Heart right ventricle (tissue), 16 donors: Measurements from ENCODE around the gene ADAMTS17. TPM values are rescaled to one million over a fixed set of nuclear protein-coding genes. Genes with fewer than 3 reads are reported as not detected.
A peak's percentile ranks its signal among the peaks of the same experiment; 100 is the strongest.

ENCODE experiments used
- ATAC-seq, 8 donors: fragments of 200-7000 bp; cut with Tn5 transposase; one replicate each; pipeline ENCODE4 v1.9.1; 2020; ENCODE audit warnings: mild to moderate bottlenecking in 8 of 8, moderate library complexity in 8 of 8, moderate number of reproducible peaks in 1 of 8
- DNase-seq, 2 donors: peaks; one replicate each; pipeline ENCODE4 v3.0.0-alpha.2; 2020
- H3K27ac ChIP-seq, 10 donors: fragments of 200-600 bp; sonication (generic) in 2 of 10; one replicate each; pipeline versions ENCODE4 v1.5.0 to v1.8.0; 2020 to 2022; ENCODE audit warnings: mild to moderate bottlenecking in 3 of 10
- H3K27me3 ChIP-seq, 7 donors: fragments of 200-600 bp; one replicate each; pipeline ENCODE4 v1.8.0; 2021 to 2022; ENCODE audit warnings: mild to moderate bottlenecking in 2 of 7
- H3K36me3 ChIP-seq, 9 donors: fragments of 200-600 bp; sonication (generic) in 1 of 9; one replicate each; pipeline versions ENCODE4 v1.5.0 to v1.8.0; 2020 to 2022; ENCODE audit warnings: mild to moderate bottlenecking in 2 of 9
- H3K4me1 ChIP-seq, 9 donors: fragments of 200-600 bp; sonication (generic) in 1 of 9; one replicate each; pipeline versions ENCODE4 v1.5.0 to v1.8.0; 2020 to 2022; ENCODE audit warnings: mild to moderate bottlenecking in 4 of 9
- H3K4me3 ChIP-seq, 10 donors: fragments of 200-600 bp; sonication (generic) in 2 of 10; one replicate each; pipeline versions ENCODE4 v1.5.0 to v1.8.0; 2020 to 2022; ENCODE audit warnings: mild to moderate bottlenecking in 7 of 10, moderate library complexity in 2 of 10
- H3K9me3 ChIP-seq, 11 donors: fragments of 200-600 bp in 10 of 11; sonication (generic) in 2 of 11; one replicate each; pipeline versions ENCODE4 v1.5.0 to v1.8.0; 2013 to 2022; ENCODE audit warnings: mild to moderate bottlenecking in 2 of 11, control low read depth in 1 of 11, moderate library complexity in 1 of 11
- WGBS, 2 donors: extraction: QIAGEN DNeasy Blood & Tissue Kit; methylation state at CpG; one replicate each; pipeline ENCODE4 v1.1.7; 2013; ENCODE audit warnings: inconsistent platforms in 1 of 2; 5-methylcytosine and 5-hydroxymethylcytosine counted together
- intact Hi-C, 10 donors: fragments of 100-400 bp; cut with DNase I; formaldehyde crosslinking; loops; one replicate each; pipeline versions ENCODE4 v1.11.1 to v1.14.2; 2022
- polyA plus RNA-seq, 2 donors: library from polyadenylated mRNA; stranded (reverse); fragments of 200-250 nt; gene quantifications; one replicate each; pipeline ENCODE4 v1.2.3, GENCODE V29; 2013
- total RNA-seq, 10 donors: library from RNA; stranded (reverse); fragmentation: NEBNext Ultra II Directional in 3 of 10; extraction: Animal tissue kit (Norgen Biotek cat#: 25700) in 3 of 10; gene quantifications; one replicate each; pipeline versions ENCODE4 v1.2.1 to v1.2.4, GENCODE V29; 2021 to 2023
- TF ChIP-seq, protein P1 (sequence below), 9 donors: fragments of 200-600 bp; sonication (generic) in 2 of 9; IDR thresholded peaks; one replicate each; pipeline versions ENCODE4 v1.5.0 to v1.8.0; 2021 to 2022; ENCODE audit warnings: antibody characterized with exemption in 9 of 9, mild to moderate bottlenecking in 5 of 9, moderate library complexity in 1 of 9
- donor health status: Arrhythmogenic right ventricular cardiomyopathy.
- donor health status: ischemic (EF 13 %, LVEDD 7.1; RV severe dilation, severe dysfunction).
- donor health status: healthy with polysubstance abuse.
- donor health status: DM: no; HTN: yes; CAD: no.
- donor health status: DM: no; HTN: no; CAD: no.
- donor health status: ischemic (EF 25% LVEDD 6.9; RV normal size, moderate dysfunction).
- donor health status: ischemic (EF 25% LVEDD 5.7; RV mildly dilated, moderate dysfunction).
- donor health status: healthy.
- donor health status: DM: yes; HTN: yes; CAD: no.
- donor health status: Ischemic cardiomyopathy.
- donor health status: ischemic (EF 35%, LVEDD 5.7; RV mildly dilated, moderate dysfunction).
- donor health status: nonischemic (EF 11% LVEDD 7.7; RV severe dilation, severe dysfunction).
- donor health status: DM: yes; HTN: yes; CAD: no.
- donor health status: PGD.
- donor health status: ischemic (EF 29% LVEDD 5.4; RV normal size, mild dysfunction).
- donor health status: nonischemic (EF 23%, LVEDD 6.1; RV moderate dilation, normal function).

The ADAMTS17 gene
- total and polyA plus RNA-seq, 12 donors = 0.47 to 5.0 (median 1.2) TPM

- intact Hi-C loops = loop anchor here in 3 of 10 donors (10.0 kb wide), 2 partner anchors 190 to 220 kb away; no protein-coding TSS in a partner anchor
- Histone ChIP-seq H3K4me1 (no peaks in the 10 kb centered on the region), H3K36me3 (no peaks in the 10 kb centered on the region), H3K4me3 (no peak overlapping the region), H3K27me3 (no peaks in the 10 kb centered on the region), H3K9me3 (peaks cover 0 to 4% (median 0%) of the 10 kb centered on the region in 11 donors), H3K27ac (no peak overlapping the region)
- WGBS, 2 donors = 80 to 84% methylated on average over 8 of the region's 8 CpGs
- DNase-seq = no peak
- no peak for ATAC-seq
- TF ChIP-seq, protein P1, sequence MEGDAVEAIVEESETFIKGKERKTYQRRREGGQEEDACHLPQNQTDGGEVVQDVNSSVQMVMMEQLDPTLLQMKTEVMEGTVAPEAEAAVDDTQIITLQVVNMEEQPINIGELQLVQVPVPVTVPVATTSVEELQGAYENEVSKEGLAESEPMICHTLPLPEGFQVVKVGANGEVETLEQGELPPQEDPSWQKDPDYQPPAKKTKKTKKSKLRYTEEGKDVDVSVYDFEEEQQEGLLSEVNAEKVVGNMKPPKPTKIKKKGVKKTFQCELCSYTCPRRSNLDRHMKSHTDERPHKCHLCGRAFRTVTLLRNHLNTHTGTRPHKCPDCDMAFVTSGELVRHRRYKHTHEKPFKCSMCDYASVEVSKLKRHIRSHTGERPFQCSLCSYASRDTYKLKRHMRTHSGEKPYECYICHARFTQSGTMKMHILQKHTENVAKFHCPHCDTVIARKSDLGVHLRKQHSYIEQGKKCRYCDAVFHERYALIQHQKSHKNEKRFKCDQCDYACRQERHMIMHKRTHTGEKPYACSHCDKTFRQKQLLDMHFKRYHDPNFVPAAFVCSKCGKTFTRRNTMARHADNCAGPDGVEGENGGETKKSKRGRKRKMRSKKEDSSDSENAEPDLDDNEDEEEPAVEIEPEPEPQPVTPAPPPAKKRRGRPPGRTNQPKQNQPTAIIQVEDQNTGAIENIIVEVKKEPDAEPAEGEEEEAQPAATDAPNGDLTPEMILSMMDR (IDR thresholded peaks at IDR 0.05) = no peak
Observed at GRCh38 chr15:100154338-100154737, 187.4 kb downstream of the ADAMTS17 start.

DNA sequence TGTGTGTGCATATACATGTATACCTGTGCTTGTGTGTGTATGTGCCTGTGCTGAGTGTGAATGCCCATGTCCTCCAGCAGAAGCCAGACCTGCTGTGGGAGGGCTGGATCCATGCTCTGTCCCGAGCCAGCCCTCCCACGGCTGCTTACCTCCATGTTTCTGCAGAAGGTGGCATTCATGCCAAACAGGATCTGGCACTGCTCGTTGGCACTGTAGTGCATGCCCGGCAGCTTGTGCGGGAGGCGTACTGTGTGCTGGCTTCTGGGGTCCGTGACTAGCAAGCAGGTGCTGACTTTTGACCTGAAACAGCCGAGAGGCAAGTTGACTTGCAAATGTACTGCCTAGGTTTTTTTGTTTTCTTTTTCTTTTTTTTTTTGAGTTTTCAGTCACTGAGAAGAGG is 189.3 kb downstream of the ADAMTS17 start:
- H3K27me3 ChIP-seq = no peaks in the 10 kb centered on the region
- intact Hi-C loops = loop anchor here in 3 of 10 donors (10.0 kb wide), 2 partner anchors 188 to 218 kb away; no protein-coding TSS in a partner anchor

DNA sequence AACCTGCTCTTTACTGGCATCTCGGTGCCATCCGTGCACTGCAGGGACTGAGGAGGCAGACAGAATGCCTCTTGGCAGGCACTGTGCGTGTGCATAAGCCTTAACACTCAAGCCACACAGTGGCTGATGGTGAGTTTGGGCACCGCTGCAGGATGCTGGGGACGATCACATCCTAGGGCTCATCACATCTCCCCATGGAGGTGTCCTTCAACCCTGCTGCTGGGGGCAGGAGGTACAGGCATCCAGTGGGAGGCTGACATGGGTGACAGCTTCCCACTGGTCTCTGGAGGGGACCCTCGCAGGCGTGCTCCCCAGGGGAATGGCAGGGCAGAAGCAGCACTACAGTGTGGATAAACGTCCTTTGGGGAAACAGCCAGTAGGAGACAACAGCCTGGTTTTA is 190.9 kb downstream of the ADAMTS17 start:
- no peaks in the 10 kb centered on the region for H3K4me1 ChIP-seq
- ATAC-seq (peak in 2 of 8 donors; percentile 22 to 38), DNase-seq (no peak)
- no peak overlapping the region for H3K4me3 ChIP-seq
- H3K36me3 ChIP-seq = no peaks in the 10 kb centered on the region
- H3K9me3 ChIP-seq = peaks cover 0 to 34% (median 18%) of the 10 kb centered on the region in 11 donors
- H3K27ac ChIP-seq = no peak overlapping the region
- TF ChIP-seq, protein P1 (IDR thresholded peaks at IDR 0.05) = no peak
- intact Hi-C loops = loop anchor here in 3 of 10 donors (10.0 kb wide), 2 partner anchors 186 to 216 kb away; no protein-coding TSS in a partner anchor
- 84 to 91% methylated on average over 8 of the region's 8 CpGs for WGBS, 2 donors
- no peaks in the 10 kb centered on the region for H3K27me3 ChIP-seq

More for the DNA sequence above, 189.3 kb downstream of the ADAMTS17 start:
- TF ChIP-seq, protein P1 (IDR thresholded peaks at IDR 0.05) = no peak
- H3K4me3 ChIP-seq = no peak overlapping the region
- DNase-seq (no peak), ATAC-seq (peak in 3 of 8 donors; percentile 45 to 74 (median 66))
- peaks cover 0 to 23% (median 16%) of the 10 kb centered on the region in 11 donors for H3K9me3 ChIP-seq
- WGBS, 2 donors = 64 to 71% methylated on average over 8 of the region's 8 CpGs
- no peaks in the 10 kb centered on the region for H3K36me3 ChIP-seq
- no peaks in the 10 kb centered on the region for H3K4me1 ChIP-seq
- H3K27ac ChIP-seq = no peak overlapping the region

DNA sequence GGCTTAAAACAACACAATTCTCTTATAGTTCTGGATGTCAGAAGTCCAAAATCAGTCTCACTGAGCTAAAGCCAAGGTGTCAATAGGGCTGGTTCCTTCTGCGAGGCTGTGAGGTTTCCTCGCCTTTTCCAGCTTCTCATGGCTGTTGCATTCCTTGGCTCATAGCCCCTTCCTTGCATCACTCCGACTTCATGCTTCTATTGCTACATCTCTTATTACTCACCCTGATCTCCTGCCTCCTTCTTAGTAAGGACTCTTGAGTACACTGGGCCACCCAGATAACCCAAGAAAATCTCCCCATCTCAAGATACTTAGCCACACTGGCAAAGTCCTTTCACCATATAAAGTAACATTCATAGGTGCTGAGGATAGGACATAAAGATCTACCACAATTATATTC is 193.9 kb downstream of the ADAMTS17 start:
- Histone ChIP-seq H3K27me3 (no peaks in the 10 kb centered on the region), H3K27ac (no peak overlapping the region), H3K9me3 (peaks cover 0 to 34% (median 18%) of the 10 kb centered on the region in 11 donors), H3K4me3 (no peak overlapping the region), H3K4me1 (no peaks in the 10 kb centered on the region), H3K36me3 (no peaks in the 10 kb centered on the region)
- ATAC-seq (no peak), DNase-seq (no peak)
- TF ChIP-seq, protein P1 (IDR thresholded peaks at IDR 0.05) = no peak
- intact Hi-C loops = loop anchor here in 1 of 10 donors (10.0 kb wide), 1 partner anchor 187 kb away; no protein-coding TSS in a partner anchor
- 96 to 98% methylated on average over 3 of the region's 3 CpGs for WGBS, 2 donors
